ENCODE data around the gene KIR3DL3. TPM values are rescaled to one million over a fixed set of nuclear protein-coding genes. Genes with fewer than 3 reads are reported as not detected.
"Not testable (repeated sequence)": the region's sequence is repeated elsewhere in the genome, so short reads cannot be mapped to it uniquely, and the experiment has no call there.

KIR3DL3 gene
- total and polyA plus RNA-seq, 3 donors from 2014 or later, result 0.18 TPM; not detected in 2

GRCh38 chr19:54696766-54697165 is 27.5 kb upstream of the KIR3DL3 start:
- Histone ChIP-seq H3K36me3 (ENCODE audit: low read depth, missing control alignments) (no peaks in the 10 kb centered on the region), H3K27me3 (no peaks in the 10 kb centered on the region), H3K27ac (no peak overlapping the region), H3K4me1 (no peaks in the 10 kb centered on the region), H3K4me3 (no peak overlapping the region), H3K9me3 (no peaks in the 10 kb centered on the region)
- no peak for DNase-seq
- WGBS, 2 donors, result 27% methylated on average over 2 of the region's 2 CpGs; no CpG with 5 or more reads in 1 of the 2 donors
- intact Hi-C loops (cut with DNase I; ENCODE audit: low total_unique reads), result no loop called here
- TF ChIP-seq CTCF (IDR thresholded peaks at IDR 0.05) (no peak), POLR2A (IDR thresholded peaks at IDR 0.05) (no peak)

- H3K27ac ChIP-seq; H3K36me3 ChIP-seq (ENCODE audit: low read depth, missing control alignments); H3K9me3 ChIP-seq; DNase-seq; intact Hi-C loops (cut with DNase I; ENCODE audit: low total_unique reads); H3K27me3 ChIP-seq; H3K4me3 ChIP-seq; H3K4me1 ChIP-seq: not testable (repeated sequence)
- 88 to 89% methylated on average over 3 to 11 of the region's 13 CpGs for WGBS, 2 donors
Measured at GRCh38 chr19:54697716-54698115, 26.5 kb upstream of the KIR3DL3 start.

DNA sequence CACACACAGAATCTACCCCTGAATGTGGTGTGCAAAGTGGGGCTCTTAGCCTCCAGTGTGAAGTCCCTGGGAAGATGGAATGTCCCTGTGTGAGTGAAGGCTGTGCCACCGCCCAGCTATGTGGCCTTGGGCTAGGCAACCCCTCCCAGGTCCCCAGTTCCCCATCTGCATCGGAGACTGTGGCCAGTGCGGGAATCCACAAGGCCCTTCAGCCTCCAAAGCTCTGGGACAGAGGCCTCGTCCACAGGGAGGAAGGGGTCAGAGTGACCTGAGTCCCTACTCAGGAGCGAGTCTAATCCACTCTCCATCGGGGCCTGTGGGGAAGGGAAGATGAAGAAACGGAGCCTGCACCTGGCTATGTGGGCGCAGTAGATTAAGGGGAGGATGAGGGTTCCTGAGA is 19.3 kb upstream of the KIR3DL3 start:
- WGBS, 2 donors, result 71 to 81% methylated on average over 5 to 8 of the region's 8 CpGs
- no peak overlapping the region for H3K27ac ChIP-seq

DNA sequence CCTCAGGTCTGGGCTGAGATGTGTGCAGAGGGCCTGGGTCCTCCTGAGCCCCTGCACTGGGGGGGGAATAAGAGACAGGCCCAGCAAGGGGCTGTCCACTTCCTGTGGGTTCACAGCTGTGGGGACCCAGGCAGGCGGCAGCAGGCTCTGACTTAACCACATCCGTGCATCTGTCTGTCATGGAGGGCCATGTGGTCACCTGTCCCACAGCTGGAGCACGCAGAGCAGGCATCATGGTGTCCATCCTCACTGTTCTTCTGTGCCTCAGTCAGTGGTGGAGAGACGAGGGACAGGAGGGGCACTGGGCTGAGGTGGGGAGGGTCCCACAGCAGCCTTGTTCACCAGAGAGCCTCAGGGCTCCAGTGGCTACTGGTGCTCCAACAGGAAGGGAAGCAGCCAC is 16.3 kb upstream of the KIR3DL3 start:
- Histone ChIP-seq H3K27me3 (no peaks in the 10 kb centered on the region), H3K4me3 (no peak overlapping the region), H3K9me3 (no peaks in the 10 kb centered on the region), H3K4me1 (no peaks in the 10 kb centered on the region), H3K36me3 (ENCODE audit: low read depth, missing control alignments) (no peaks in the 10 kb centered on the region), H3K27ac (no peak overlapping the region)
- WGBS, 2 donors, result 78 to 85% methylated on average over 2 to 4 of the region's 4 CpGs
- no peak for DNase-seq
- intact Hi-C loops (cut with DNase I; ENCODE audit: low total_unique reads), result no loop called here
- TF ChIP-seq POLR2A (IDR thresholded peaks at IDR 0.05), result no peak
- TF ChIP-seq CTCF (IDR thresholded peaks at IDR 0.05), result no peak

More for the DNA sequence above, 19.3 kb upstream of the KIR3DL3 start:
- no peaks in the 10 kb centered on the region for H3K9me3 ChIP-seq
- no peak overlapping the region for H3K4me3 ChIP-seq
- intact Hi-C loops (cut with DNase I; ENCODE audit: low total_unique reads), result no loop called here
- no peaks in the 10 kb centered on the region for H3K36me3 ChIP-seq (ENCODE audit: low read depth, missing control alignments)
- no peaks in the 10 kb centered on the region for H3K4me1 ChIP-seq
- no peak for DNase-seq
- TF ChIP-seq CTCF (IDR thresholded peaks at IDR 0.05) (no peak), POLR2A (IDR thresholded peaks at IDR 0.05) (no peak)
- H3K27me3 ChIP-seq, result no peaks in the 10 kb centered on the region

- Histone ChIP-seq H3K27ac (no peak overlapping the region), H3K27me3 (no peaks in the 10 kb centered on the region), H3K9me3 (no peaks in the 10 kb centered on the region), H3K4me1 (no peaks in the 10 kb centered on the region), H3K36me3 (ENCODE audit: low read depth, missing control alignments) (no peaks in the 10 kb centered on the region), H3K4me3 (no peak overlapping the region)
- no peak for DNase-seq
- WGBS, 2 donors, result 85% methylated on average over 7 of the region's 7 CpGs; no CpG with 5 or more reads in 1 of the 2 donors
- intact Hi-C loops (cut with DNase I; ENCODE audit: low total_unique reads), result no loop called here
- TF ChIP-seq POLR2A (IDR thresholded peaks at IDR 0.05) (no peak), CTCF (IDR thresholded peaks at IDR 0.05) (no peak)
Measured at GRCh38 chr19:54708781-54709180, 15.5 kb upstream of the KIR3DL3 start.

Data from testis (tissue), 3 donors.